RPMI8226 (cell line): ENCODE measurements around the gene FOXC1.
A peak's percentile ranks its signal among the peaks of the same experiment; 100 is the strongest.

Experiments used
- DNase-seq: peaks from one replicate; pipeline ENCODE4 v3.0.0-alpha.2; 2015

FOXC1 gene

GRCh38 chr6:1600063-1600763 lies 9.5 kb upstream of the FOXC1 start:
- no peak for DNase-seq

GRCh38 chr6:1600764-1601157 lies 9.0 kb upstream of the FOXC1 start:
- no peak for DNase-seq

DNA sequence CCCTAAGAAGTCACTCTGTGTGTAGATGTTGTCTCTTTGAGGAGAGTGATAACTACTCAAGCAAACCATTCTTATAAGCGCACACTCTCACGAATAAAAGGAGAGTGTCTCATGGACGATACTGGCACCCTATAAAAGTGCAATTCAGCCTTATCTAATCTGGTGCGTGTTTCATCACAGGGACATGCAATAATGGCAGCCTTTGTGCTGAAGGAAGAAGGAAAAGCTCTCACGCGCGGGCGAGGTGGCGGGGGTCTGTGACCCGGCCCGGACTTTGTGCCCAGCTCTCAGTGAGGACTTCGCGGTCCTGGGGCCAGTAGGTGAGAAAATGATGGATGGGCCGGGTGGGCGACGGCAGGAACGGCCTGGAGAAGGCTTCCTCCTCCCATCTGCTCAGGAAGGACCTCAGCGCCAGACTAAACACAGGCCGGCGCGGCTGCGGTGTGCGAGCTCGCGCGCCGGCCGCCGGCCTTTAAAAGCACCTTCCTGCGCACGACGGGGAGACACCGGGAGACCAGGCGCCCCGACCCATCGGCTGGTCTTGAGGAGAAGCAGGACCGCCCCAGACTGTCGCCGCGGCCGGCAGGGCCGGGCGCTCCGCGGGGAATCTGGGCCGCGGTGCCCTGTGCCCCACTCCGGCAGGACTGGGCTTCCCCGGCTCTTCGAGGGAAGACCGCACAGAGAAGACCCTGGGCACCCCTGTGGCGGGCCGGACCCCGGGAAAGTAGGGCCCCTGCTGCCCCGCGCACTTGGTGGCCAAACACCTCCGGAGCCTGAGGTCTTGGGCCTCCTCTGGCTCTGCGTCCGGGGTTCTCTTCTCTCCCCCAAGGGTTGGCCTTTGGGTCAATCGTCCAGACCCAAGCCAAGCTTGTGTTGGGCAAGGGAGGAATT lies 8.3 kb upstream of the FOXC1 start:
- no peak for DNase-seq

DNA sequence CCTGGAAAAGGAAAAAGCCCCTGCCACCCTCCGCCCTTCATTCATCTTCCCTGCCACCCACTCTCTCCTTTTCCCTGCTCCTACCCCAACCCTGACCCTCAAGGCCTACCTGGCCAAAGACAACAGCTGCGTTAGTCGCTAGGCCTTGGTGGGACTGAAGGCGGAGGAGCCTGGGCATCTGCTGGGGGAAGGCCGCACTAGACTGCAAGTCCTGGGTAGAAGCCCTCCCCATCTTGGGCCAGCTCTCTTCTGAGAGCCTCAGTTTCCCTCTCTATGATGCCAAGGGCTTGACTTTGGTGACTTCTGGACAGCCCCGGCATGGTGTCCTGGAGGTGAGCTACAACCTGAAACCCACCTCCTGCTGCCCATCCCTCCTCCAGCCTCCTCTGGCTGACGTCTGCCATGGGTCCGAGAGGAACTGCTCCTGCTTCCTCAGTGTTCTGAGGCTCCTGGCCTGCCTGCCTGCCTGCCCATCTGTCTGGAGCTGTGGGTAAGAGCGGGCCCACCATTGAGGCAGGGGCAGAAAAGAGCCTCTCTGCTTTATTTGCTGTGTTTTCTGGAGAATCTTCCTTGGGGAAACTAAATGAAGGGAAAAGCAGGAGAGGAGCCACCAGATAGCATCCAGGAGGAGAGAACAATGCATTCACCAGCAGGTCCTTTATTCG lies 7.5 kb upstream of the FOXC1 start:
- no peak for DNase-seq

DNA sequence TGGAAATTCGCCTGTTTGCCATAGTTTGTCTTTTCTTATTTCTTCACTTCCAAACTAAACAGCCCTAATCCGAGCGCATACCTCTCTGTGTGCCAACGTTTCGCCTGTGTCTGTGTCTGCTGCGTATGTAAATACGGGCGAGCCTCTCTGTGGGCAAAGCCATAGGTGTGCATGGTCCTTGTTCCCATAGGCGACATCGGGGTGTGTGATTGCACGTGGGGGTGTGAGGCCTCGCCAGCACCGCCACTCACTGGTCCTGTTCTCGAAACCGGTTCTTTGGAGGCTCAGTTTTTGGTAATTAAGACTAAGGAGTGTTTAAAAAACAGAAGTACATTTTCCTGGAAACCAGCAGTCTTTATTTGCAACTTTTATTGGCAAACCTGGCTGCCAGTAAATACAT lies 6.0 kb upstream of the FOXC1 start:
- DNase-seq: no peak

DNA sequence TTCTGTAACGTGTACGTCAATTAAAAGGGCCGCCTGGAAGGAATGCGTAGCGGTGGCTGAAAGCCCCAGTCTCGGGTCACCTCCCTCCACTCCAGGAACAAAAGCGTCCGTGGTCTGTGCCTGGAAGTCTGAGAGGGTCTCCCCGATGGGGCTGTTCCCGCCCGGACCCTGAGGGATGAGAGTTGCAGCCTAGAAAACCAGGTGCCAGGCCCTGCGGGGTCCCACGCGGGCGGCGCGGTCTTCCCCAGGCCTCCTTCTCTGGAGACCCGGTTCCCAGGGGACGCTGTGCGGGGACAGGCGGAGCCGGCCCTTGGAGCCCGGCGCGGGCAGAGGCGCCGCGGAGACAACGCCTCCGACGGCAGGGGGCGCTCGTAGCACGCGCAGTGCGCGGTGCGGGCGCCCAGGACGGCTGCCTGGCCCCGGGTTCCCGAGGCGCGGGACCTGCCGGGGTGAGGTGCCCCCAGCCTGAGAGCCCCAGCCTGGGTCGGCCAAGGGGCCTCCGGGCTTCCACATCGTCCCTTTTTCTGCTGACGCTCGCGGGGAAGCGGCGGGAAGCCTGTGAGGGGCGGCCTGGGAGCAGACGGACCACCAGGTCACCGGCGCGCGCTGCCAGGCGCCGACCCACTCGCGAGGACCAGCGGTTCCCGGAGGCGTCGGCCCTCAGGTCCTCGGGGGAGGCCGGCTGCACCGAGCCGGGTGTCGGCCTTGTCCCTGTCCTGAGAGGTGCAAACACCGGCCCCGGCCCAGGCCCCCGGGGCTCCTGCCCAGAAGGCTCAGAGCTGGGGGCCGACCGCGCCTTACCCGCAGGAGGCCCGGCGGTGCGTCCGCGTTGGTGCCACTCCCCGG lies 5.3 kb upstream of the FOXC1 start:
- peak; percentile 90 for DNase-seq

DNA sequence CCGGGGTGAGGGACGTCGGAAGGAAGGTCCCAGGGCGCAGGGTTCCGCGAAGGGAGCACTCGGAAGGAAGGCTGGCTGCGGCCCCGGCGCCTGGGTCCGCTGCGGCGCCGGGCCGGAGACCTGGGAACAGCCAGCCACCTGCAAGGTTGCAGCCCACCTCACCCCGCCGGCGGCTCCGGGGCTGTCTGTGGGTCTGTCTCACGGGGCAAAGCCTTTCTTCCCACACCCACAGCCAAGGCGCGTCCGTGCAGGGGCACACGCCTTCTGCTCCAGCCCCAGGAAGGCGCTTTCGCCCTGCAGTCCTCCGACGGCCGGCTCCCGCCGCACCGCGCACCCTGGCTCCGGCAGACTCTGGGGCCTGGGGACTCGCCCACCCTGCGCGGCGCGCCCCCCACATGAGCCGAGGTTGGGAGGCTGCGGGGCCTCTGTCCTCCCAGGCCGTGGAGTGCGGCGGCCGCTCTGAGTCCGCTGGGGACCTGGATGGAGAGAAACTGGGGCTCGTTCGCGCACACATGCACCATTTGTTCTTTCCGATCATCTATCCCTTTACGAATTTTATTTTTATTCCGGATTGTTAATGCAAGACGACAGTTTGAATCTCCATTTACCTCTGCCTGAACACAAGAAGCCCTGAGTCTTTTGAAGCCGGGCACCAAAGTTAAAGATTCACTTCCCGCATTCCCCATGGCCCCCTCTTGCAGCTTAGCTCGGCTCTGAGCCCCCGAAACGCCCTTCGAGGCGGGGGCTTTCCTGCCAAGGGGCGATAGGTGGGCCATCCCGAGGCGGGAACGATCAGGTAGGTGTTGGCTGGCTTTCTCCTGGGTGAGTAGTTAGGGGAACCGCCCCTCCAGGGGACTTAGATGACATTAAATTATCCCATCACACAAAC lies 4.5 kb upstream of the FOXC1 start:
- DNase-seq: no peak

GRCh38 chr6:1605893-1606779 lies 3.6 kb upstream of the FOXC1 start:
- DNase-seq: no peak

- no peak for DNase-seq
These were observed 2.8 kb upstream of the FOXC1 start for GRCh38 chr6:1606780-1607515.

- DNase-seq: no peak
These were observed 2.0 kb upstream of the FOXC1 start for GRCh38 chr6:1607516-1608221.

GRCh38 chr6:1608222-1609040 lies 1.3 kb upstream of the FOXC1 start:
- no peak for DNase-seq

DNA sequence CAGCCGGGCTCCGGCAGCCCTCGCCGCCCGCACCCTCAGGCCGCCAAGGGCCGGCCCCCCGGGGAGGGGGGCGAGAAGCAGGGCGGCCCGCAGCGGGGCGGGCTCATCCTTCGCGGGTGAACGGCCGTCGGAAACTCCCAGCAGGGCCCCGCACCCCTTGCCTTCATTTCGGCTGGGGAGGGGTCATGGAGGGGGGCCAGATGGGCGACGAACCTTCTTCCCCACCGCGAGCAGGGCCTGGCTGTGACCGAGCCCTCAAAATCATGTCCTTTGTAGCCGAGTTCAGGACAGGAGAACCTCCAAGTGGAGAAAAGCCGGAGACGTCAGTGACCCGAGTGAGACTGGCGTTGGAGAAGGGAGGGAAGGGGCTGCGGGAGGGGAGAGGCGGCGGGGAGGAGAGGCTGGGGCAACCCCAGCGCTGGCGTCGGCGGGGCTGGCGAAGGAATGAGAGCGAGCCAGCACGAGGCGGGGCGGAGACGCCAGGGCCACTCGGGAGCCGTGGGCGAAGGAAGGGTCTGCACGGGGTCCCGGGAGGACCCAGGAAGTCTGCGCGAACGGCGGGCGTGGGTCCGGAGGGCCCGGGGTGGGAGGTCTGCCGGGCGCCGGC lies 571 bp upstream of the FOXC1 start:
- peak; percentile 43 for DNase-seq

- DNase-seq: peak; percentile 54
These were observed 994 bp downstream of the FOXC1 start for GRCh38 chr6:1610497-1611321.

DNA sequence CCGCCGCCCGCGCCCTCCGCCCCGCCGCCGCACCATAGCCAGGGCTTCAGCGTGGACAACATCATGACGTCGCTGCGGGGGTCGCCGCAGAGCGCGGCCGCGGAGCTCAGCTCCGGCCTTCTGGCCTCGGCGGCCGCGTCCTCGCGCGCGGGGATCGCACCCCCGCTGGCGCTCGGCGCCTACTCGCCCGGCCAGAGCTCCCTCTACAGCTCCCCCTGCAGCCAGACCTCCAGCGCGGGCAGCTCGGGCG lies 1.5 kb downstream of the FOXC1 start:
- DNase-seq: peak; percentile 46

DNA sequence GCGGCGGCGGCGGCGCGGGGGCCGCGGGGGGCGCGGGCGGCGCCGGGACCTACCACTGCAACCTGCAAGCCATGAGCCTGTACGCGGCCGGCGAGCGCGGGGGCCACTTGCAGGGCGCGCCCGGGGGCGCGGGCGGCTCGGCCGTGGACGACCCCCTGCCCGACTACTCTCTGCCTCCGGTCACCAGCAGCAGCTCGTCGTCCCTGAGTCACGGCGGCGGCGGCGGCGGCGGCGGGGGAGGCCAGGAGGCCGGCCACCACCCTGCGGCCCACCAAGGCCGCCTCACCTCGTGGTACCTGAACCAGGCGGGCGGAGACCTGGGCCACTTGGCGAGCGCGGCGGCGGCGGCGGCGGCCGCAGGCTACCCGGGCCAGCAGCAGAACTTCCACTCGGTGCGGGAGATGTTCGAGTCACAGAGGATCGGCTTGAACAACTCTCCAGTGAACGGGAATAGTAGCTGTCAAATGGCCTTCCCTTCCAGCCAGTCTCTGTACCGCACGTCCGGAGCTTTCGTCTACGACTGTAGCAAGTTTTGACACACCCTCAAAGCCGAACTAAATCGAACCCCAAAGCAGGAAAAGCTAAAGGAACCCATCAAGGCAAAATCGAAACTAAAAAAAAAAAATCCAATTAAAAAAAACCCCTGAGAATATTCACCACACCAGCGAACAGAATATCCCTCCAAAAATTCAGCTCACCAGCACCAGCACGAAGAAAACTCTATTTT lies 2.0 kb downstream of the FOXC1 start:
- peak; percentile 45 for DNase-seq

DNA sequence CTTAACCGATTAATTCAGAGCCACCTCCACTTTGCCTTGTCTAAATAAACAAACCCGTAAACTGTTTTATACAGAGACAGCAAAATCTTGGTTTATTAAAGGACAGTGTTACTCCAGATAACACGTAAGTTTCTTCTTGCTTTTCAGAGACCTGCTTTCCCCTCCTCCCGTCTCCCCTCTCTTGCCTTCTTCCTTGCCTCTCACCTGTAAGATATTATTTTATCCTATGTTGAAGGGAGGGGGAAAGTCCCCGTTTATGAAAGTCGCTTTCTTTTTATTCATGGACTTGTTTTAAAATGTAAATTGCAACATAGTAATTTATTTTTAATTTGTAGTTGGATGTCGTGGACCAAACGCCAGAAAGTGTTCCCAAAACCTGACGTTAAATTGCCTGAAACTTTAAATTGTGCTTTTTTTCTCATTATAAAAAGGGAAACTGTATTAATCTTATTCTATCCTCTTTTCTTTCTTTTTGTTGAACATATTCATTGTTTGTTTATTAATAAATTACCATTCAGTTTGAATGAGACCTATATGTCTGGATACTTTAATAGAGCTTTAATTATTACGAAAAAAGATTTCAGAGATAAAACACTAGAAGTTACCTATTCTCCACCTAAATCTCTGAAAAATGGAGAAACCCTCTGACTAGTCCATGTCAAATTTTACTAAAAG lies 2.7 kb downstream of the FOXC1 start:
- no peak for DNase-seq
